ENCODE results near the gene BUB3.

Gene BUB3

GRCh38 chr10:123141791-123142700 lies 12.2 kb upstream of the BUB3 start:
- DNase-seq (ENCODE audit: low spot score), result no peak

- DNase-seq (ENCODE audit: low spot score), result no peak
These were observed 11.5 kb upstream of the BUB3 start for GRCh38 chr10:123142701-123143161.

- no peak for DNase-seq (ENCODE audit: low spot score)
These were observed 10.9 kb upstream of the BUB3 start for GRCh38 chr10:123143162-123143824.

GRCh38 chr10:123143825-123144168 lies 10.4 kb upstream of the BUB3 start:
- no peak for DNase-seq (ENCODE audit: low spot score)

GRCh38 chr10:123144697-123145541 lies 9.3 kb upstream of the BUB3 start:
- no peak for DNase-seq (ENCODE audit: low spot score)

- no peak for DNase-seq (ENCODE audit: low spot score)
These were observed 8.6 kb upstream of the BUB3 start for GRCh38 chr10:123145542-123146012.

GRCh38 chr10:123146013-123146893 lies 7.9 kb upstream of the BUB3 start:
- DNase-seq (ENCODE audit: low spot score), result no peak

- DNase-seq (ENCODE audit: low spot score), result no peak
These were observed 7.1 kb upstream of the BUB3 start for GRCh38 chr10:123146894-123147634.

GRCh38 chr10:123147635-123148413 lies 6.4 kb upstream of the BUB3 start, which contains the start of gene HMX2:
Gene HMX2 (plus strand): TSS chr10:123148136. CDS start chr10:123148379, 243 bp downstream.
- no peak for DNase-seq (ENCODE audit: low spot score)

GRCh38 chr10:123148414-123149161 lies 5.6 kb upstream of the BUB3 start:
- DNase-seq (ENCODE audit: low spot score), result no peak

GRCh38 chr10:123149162-123149567 lies 5.0 kb upstream of the BUB3 start:
- DNase-seq (ENCODE audit: low spot score), result no peak

GRCh38 chr10:123149568-123150270 lies 4.5 kb upstream of the BUB3 start:
- no peak for DNase-seq (ENCODE audit: low spot score)

- no peak for DNase-seq (ENCODE audit: low spot score)
These were observed 3.8 kb upstream of the BUB3 start for GRCh38 chr10:123150271-123150985.

GRCh38 chr10:123150986-123151736 lies 3.0 kb upstream of the BUB3 start:
- DNase-seq (ENCODE audit: low spot score), result no peak

GRCh38 chr10:123151737-123152135 lies 2.5 kb upstream of the BUB3 start:
- no peak for DNase-seq (ENCODE audit: low spot score)

- DNase-seq (ENCODE audit: low spot score), result no peak
These were observed 613 bp upstream of the BUB3 start for GRCh38 chr10:123153486-123154091.

Data from cerebellar cortex (tissue), 1 donor.